WI38 (cell line): ENCODE results near the gene ADAMTS3.

Experiments
- H3K4me3 ChIP-seq: 2 replicates; pipeline ENCODE4 v1.5.1; 2011; ENCODE audit warnings: low read depth, mild to moderate bottlenecking, control low read depth, low read length
- CTCF ChIP-seq: IDR thresholded peaks from 2 replicates; pipeline ENCODE4 v1.5.1; 2012; ENCODE audit warnings: low read depth, mild to moderate bottlenecking, control low read depth, low read length

Gene ADAMTS3

GRCh38 chr4:72566464-72566972, 2.5 kb downstream of the ADAMTS3 start:
- H3K4me3 ChIP-seq: no peak overlapping the region
- no peak for TF ChIP-seq CTCF

- H3K4me3 ChIP-seq: no peak overlapping the region
- TF ChIP-seq CTCF: no peak
Observed at GRCh38 chr4:72564789-72565188, 4.2 kb downstream of the ADAMTS3 start.

GRCh38 chr4:72564184-72564583, 4.8 kb downstream of the ADAMTS3 start:
- TF ChIP-seq CTCF: no peak

GRCh38 chr4:72558655-72559054, 10.4 kb downstream of the ADAMTS3 start:
- no peak overlapping the region for H3K4me3 ChIP-seq
- no peak for TF ChIP-seq CTCF

More at GRCh38 chr4:72564184-72564583, 4.8 kb downstream of the ADAMTS3 start:
- H3K4me3 ChIP-seq: no peak overlapping the region

GRCh38 chr4:72557021-72557420, 12.0 kb downstream of the ADAMTS3 start:
- no peak overlapping the region for H3K4me3 ChIP-seq
- no peak for TF ChIP-seq CTCF

- H3K4me3 ChIP-seq: no peak overlapping the region
- no peak for TF ChIP-seq CTCF
Observed at GRCh38 chr4:72555377-72555831, 13.6 kb downstream of the ADAMTS3 start.

GRCh38 chr4:72553540-72554337, 15.3 kb downstream of the ADAMTS3 start:
- no peak for TF ChIP-seq CTCF
- no peak overlapping the region for H3K4me3 ChIP-seq
